OCI-LY7 (cell line): ENCODE results near the gene ATP8B2. TPM values are rescaled to one million over a fixed set of nuclear protein-coding genes. Genes with fewer than 3 reads are reported as not detected.
A peak's percentile ranks its signal among the peaks of the same experiment; 100 is the strongest.

Experiments used
- BruUV-seq: library from RNA; stranded (reverse); fragments of 400-500 nt; replicated peaks from 2 replicates; lab custom pipeline; 2021; lab: Mats Ljungman, UMichigan
- CTCF ChIA-PET: fragments of 300-600 bp; sonication (Branson Sonifier 250); formaldehyde crosslinking; loops from one replicate; lab custom pipeline; 2022; ENCODE audit warnings: antibody characterized with exemption; ENCODE audit not compliant: unreplicated experiment; lab: Charles Lee
- POLR2A ChIA-PET: fragments of 300-600 bp; sonication (Branson Sonifier 250); formaldehyde crosslinking; loops from one replicate; lab custom pipeline; 2022; ENCODE audit warnings: antibody characterized with exemption; lab: Charles Lee
- DNase-seq: peaks from one replicate; pipeline ENCODE4 v3.0.0-alpha.2; 2015; ENCODE audit warnings: low spot score
- H2AFZ ChIP-seq: fragments of 200-600 bp; sonication (generic), shearing (Covaris generic); 2 replicates; pipeline ENCODE4 v1.6.1; 2014; ENCODE audit warnings: mild to moderate bottlenecking, antibody characterized with exemption, low read length, moderate library complexity
- H3K27ac ChIP-seq: fragments of 200-600 bp; sonication (generic); 2 replicates; pipeline ENCODE4 v1.5.1; 2014; ENCODE audit warnings: mixed run types, low read depth, mild to moderate bottlenecking, moderate library complexity, low read length, inconsistent platforms; ENCODE audit not compliant: poor library complexity, severe bottlenecking
- H3K36me3 ChIP-seq: fragments of 200-600 bp; sonication (generic); 2 replicates; pipeline ENCODE4 v1.6.1; 2014; ENCODE audit warnings: mild to moderate bottlenecking, antibody characterized with exemption, low read length, moderate library complexity, mixed read lengths; ENCODE audit not compliant: insufficient read depth
- H3K4me1 ChIP-seq: fragments of 200-600 bp; sonication (generic); 2 replicates; pipeline ENCODE4 v1.5.1; 2014; ENCODE audit warnings: mild to moderate bottlenecking, low read length; ENCODE audit not compliant: insufficient read depth, poor library complexity, severe bottlenecking
- H3K4me2 ChIP-seq: fragments of 200-600 bp; sonication (generic); 2 replicates; pipeline ENCODE4 v1.6.1; 2014; ENCODE audit warnings: mild to moderate bottlenecking, low read length
- H3K4me3 ChIP-seq: fragments of 200-600 bp; sonication (generic); 2 replicates; pipeline ENCODE4 v1.5.1; 2014; ENCODE audit warnings: mild to moderate bottlenecking, low read depth, low read length; ENCODE audit not compliant: poor library complexity, severe bottlenecking
- H3K79me2 ChIP-seq: fragments of 200-600 bp; sonication (generic); 2 replicates; pipeline ENCODE4 v1.6.1; 2016; ENCODE audit warnings: low read depth, mild to moderate bottlenecking, low read length, moderate library complexity, mixed read lengths; ENCODE audit not compliant: insufficient read depth
- H3K9me2 ChIP-seq: fragments of 200-600 bp; sonication (generic); 2 replicates; pipeline ENCODE4 v1.6.1; 2016; ENCODE audit warnings: mild to moderate bottlenecking, low read length, mixed read lengths; ENCODE audit not compliant: insufficient read depth
- H3K9me3 ChIP-seq: fragments of 200-600 bp; sonication (generic); 2 replicates; pipeline ENCODE4 v1.6.1; 2014; ENCODE audit warnings: mild to moderate bottlenecking, mixed run types, low read length, mixed read lengths
- H4K20me1 ChIP-seq: fragments of 200-600 bp; sonication (generic); 2 replicates; pipeline ENCODE4 v1.6.1; 2014; ENCODE audit warnings: mild to moderate bottlenecking, antibody characterized with exemption, low read length, moderate library complexity, mixed read lengths; ENCODE audit not compliant: insufficient read depth
- EZH2phosphoT487 ChIP-seq: fragments of 200-600 bp; sonication (generic); IDR thresholded peaks from 2 replicates; pipeline ENCODE4 v1.6.1; 2018; ENCODE audit warnings: low read depth, borderline replicate concordance, mild to moderate bottlenecking, mixed run types, antibody characterized with exemption, low read length, moderate library complexity, mixed read lengths
- intact Hi-C: fragments of 100-400 bp; cut with micrococcal nuclease; formaldehyde crosslinking; loops from one replicate; pipeline ENCODE4 v1.10.0; 2022; ENCODE audit not compliant: unreplicated experiment
- total RNA-seq, 2 experiments: library from RNA; depleted of rRNA in 1 of 2; stranded (reverse); fragments of >200 nt in 1 of 2; shearing (Covaris generic) in 1 of 2; gene quantifications; 2 replicates each; pipeline ENCODE4 v1.2.3, GENCODE V29; 2014 to 2022
- TF ChIP-seq, protein P1 (sequence below): fragments of 200-600 bp; sonication (generic); conservative IDR thresholded peaks from 2 replicates; pipeline ENCODE4 v1.5.1; 2014; ENCODE audit warnings: mild to moderate bottlenecking, antibody characterized with exemption, low read length, moderate library complexity, mixed read lengths

Gene ATP8B2
- total RNA-seq, 2 experiments from 2014 or later, result 11.5 to 28.8 TPM

DNA sequence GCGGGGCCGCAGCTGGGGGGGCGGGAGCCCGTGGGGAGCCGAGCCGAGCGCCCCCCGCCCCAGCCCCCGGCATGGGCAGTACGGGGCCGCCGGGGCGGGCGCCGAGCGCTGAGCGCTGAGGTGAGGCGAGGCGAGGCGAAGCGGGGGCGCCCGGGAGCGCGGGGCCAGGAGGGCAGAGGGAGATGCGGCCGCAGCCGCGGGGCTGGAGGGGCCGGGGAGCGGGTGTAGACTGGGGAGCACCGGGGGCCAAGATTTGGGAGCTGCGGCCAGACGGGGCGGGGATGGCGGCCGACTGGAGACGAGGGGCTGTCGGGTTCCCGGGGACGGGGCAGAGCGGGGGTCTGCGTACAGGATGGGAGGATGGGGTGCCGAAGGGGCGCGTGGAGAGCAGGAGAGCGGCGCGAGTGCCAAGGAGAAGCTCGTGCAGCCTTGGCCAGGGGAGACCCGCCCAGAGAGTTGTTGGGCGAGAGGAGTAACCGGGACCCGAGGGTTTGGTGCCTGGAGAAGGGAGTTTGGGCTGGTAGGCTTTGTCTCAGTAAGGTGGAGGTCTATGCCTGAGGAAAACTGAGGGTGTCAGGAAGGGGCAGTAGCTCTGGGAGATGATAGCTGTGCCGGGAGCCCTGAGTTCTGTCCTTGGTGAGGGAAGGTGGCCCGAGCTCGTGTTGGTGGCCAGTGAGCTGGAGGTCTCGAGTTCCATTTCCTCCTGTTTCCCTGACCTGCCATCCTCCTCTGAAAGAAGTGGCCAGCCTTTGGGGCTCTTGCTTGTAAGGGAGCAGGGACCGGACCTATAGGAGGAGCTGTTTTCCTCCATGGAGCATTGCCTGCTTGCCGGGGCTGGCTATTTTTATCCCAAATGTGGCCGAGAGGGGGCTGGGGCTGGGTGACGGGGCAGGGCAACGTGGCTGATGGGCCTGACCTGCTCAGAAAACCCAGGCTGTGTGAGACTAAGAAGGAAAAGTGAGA is 539 bp downstream of the ATP8B2 start:
- H3K27ac ChIP-seq, result no peak overlapping the region
- peak; percentile 33 for DNase-seq
- H3K4me2 ChIP-seq, result peak overlapping the region; percentile 99
- H3K4me3 ChIP-seq, result peak overlapping the region; percentile 83
- ChIA-PET CTCF (interaction anchor here (0.5 to 0.9 kb wide), 3 partner anchors 9 to 60 kb away, joined by 3 to 9 read pairs (median 5); no protein-coding TSS in a partner anchor), POLR2A (interaction anchor here (0.6 kb wide), 1 partner anchor 129 kb away, joined by 4 read pairs; no protein-coding TSS in a partner anchor)
- no TSS peak for BruUV-seq
- H3K79me2 ChIP-seq, result no peaks in the 10 kb centered on the region
- no peaks in the 10 kb centered on the region for H3K9me3 ChIP-seq
- no peaks in the 10 kb centered on the region for H3K36me3 ChIP-seq
- no peaks in the 10 kb centered on the region for H3K9me2 ChIP-seq
- no peaks in the 10 kb centered on the region for H4K20me1 ChIP-seq
- no peak for TF ChIP-seq EZH2phosphoT487
- TF ChIP-seq, protein P1, sequence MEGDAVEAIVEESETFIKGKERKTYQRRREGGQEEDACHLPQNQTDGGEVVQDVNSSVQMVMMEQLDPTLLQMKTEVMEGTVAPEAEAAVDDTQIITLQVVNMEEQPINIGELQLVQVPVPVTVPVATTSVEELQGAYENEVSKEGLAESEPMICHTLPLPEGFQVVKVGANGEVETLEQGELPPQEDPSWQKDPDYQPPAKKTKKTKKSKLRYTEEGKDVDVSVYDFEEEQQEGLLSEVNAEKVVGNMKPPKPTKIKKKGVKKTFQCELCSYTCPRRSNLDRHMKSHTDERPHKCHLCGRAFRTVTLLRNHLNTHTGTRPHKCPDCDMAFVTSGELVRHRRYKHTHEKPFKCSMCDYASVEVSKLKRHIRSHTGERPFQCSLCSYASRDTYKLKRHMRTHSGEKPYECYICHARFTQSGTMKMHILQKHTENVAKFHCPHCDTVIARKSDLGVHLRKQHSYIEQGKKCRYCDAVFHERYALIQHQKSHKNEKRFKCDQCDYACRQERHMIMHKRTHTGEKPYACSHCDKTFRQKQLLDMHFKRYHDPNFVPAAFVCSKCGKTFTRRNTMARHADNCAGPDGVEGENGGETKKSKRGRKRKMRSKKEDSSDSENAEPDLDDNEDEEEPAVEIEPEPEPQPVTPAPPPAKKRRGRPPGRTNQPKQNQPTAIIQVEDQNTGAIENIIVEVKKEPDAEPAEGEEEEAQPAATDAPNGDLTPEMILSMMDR, result peak; percentile 43; the same call in 1 of the 2 replicates
- H2AFZ ChIP-seq, result peak overlapping the region; percentile 98
- intact Hi-C loops, result loop anchor here (1.0 to 10.0 kb wide), 2 partner anchors 9 to 219 kb away; no protein-coding TSS in a partner anchor
- H3K4me1 ChIP-seq, result peaks cover 30% of the 10 kb centered on the region

DNA sequence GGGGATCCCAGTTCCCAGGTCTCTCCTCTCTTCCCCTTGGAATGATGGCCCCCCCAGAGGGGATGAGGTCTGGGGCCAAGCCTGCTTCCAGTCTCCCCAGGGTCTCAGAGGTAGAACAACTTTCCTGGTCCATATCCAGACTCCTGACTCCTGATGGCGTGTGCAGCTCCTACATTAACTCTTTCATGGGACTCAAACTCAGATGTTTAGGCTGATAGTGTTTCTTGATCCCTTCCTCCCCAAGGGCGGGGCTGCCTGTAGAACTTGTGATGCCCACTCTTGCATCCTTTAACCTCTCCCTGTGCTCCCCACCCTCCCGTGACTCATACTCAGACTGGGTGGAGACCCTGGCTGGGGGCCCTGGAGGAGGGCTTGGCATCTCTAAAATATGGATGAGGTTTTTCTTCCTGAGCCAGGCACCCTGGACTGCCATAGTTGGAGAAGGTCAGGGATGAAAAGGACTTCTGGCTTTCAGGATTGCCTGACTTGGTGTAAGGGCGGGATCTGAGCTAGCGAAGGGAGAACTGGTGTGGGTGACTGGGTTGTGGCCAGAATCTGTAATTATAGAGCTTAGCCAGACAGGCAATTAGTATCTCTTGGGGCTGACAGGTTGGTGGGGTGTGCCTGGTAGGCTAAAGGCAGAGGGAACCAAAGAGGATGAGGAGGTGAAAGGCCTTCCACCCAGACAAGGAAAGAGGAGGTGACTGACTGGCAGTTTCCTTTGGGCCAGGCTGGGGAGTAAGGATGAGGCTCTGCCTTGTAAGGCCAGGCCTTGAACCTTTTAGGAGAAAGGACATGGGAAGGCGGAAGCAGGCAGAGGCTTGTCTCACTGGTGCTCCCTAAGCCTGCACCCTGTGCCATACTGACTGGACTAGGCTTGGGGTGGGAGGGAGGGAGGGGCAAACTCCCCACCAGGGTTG is 1.5 kb downstream of the ATP8B2 start:
- H3K9me2 ChIP-seq, result no peaks in the 10 kb centered on the region
- peak overlapping the region; percentile 99 for H3K4me2 ChIP-seq
- H4K20me1 ChIP-seq, result no peaks in the 10 kb centered on the region
- no peak for TF ChIP-seq EZH2phosphoT487
- TF ChIP-seq, protein P1, result 0 out of 2 replicates have a peak, but pooled peaks have one; percentile 14
- H3K27ac ChIP-seq, result no peak overlapping the region
- no peaks in the 10 kb centered on the region for H3K9me3 ChIP-seq
- peak overlapping the region; percentile 83 for H3K4me3 ChIP-seq
- POLR2A ChIA-PET, result interaction anchor here (0.6 to 1.7 kb wide), 2 partner anchors 9 to 130 kb away, joined by 4 to 6 read pairs; no protein-coding TSS in a partner anchor
- peaks cover 31% of the 10 kb centered on the region for H3K4me1 ChIP-seq
- no TSS peak for BruUV-seq
- H3K36me3 ChIP-seq, result peaks cover 7% of the 10 kb centered on the region; the same call in 1 of the 2 replicates
- no peaks in the 10 kb centered on the region for H3K79me2 ChIP-seq
- intact Hi-C loops, result loop anchor here (1.0 to 10.0 kb wide), 2 partner anchors 8 to 218 kb away; no protein-coding TSS in a partner anchor
- DNase-seq, result no peak
- no peak overlapping the region for H2AFZ ChIP-seq
- CTCF ChIA-PET, result interaction anchor here (0.5 to 0.9 kb wide), 2 partner anchors 8 to 59 kb away, joined by 3 to 5 read pairs; no protein-coding TSS in a partner anchor
